Activated CD4-positive, alpha-beta T cell treated with anti-CD3 and anti-CD28 coated beads, Interleukin-2, amount 50 U/mL, for 1 hour (primary cell): ENCODE results near the gene PXDN.
"Not testable (repeated sequence)": the region's sequence is repeated elsewhere in the genome, so short reads cannot be mapped to it uniquely, and the experiment has no call there.

Source experiments
- DNase-seq: peaks from one replicate; pipeline ENCODE4 v3.0.0-alpha.2; 2020

The PXDN gene

DNA sequence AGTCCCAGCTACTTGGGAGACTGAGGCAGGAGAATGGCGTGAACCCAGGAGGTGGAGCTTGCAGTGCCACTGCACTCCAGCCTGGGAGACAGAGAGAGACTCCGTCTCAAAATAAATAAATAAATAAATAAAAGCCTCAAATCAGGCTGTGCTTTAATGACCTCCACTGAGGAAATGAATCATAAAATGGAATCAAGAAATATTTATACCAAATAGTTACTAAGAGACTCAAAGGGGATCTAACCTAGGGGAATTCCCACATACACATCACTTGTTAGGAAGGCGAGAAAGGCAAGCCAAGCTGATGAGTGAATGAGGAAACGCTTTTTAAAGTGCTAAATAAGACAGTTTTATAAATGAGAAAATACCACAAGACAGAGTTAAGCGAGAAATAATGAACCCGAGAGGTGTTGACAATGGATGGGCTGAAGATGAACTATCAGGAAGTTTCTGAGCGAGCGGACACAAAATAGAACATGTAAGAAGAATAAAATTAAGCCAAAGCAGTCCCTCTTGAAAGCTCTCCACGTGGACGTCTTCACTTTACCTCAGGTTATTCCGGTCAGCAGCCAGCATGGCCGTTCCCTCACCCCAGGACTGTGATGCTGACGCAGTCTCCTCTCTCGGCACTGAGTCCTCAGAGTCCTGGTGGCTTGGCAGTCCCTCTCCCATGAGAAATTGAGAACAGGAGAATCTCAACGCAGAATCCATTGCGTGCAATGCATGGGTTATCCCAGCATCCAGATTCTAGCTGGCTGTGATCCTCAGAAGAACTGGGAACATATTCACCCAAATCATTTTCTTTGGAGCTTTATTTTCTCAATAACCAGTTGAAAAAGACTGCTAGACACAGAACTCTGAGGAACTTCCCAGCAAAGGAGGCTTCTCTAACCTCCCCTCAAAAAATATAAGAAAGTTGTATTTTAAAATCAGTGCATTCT is 22.3 kb downstream of the PXDN start:
- DNase-seq, result no peak

DNA sequence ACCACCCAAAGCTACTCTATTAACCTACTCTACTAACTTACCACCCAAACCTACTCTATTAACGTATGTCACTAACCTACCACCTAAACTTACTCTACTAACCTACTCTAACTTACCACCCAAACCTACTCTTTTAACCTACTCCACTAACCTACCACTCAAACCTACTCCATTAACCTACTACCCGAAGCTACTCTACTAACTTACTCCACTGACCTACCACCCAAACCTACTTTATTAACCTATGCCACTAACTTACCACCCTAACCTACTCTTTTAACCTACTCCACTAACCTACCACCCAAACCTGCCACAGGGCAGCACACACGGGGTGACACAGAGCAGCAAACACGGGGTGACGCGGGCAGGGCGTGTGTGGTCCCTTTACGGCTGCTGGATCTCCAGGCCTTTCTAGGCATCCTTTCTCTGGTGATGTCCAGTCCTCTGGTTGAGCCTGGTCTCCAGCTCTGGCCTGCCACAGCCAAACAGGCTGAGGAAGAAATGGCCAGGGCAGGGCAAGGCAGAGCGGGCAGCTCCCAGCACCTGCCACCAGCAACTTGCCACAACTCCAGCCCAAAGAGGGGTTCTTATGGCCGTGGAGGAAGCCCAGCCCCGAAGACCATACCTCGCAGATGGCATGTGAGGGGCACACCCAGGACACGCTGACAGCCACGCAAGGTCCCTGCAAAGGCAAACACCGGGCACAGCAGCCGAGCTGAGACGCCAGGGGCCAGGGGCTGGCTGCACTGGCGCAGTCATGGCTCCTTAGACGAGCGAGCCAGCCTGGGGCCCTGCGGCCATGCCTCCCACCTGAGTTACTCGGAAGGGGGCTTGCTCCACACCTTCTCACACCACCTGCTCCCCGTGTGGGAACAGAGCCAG is 25.7 kb downstream of the PXDN start:
- DNase-seq, result no peak

DNA sequence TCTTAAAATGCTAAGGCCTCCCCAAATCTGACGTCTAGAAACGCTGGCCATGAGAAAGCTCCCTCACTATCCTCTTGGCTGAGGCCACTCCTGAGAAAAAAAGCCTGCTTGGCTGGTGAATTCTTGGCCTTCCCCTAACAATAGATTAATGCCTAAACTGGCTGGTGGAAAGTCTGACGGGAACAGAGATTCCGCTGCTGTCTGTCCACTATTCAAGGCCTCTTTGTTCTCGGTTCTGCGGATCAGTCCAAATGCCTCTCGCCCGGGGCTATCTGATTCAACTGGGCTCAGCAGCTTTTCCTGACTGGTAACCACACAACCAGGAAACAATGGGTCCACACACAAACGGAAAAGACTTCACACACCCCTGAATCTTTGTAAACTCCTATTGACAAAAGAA is 27.2 kb downstream of the PXDN start:
- no peak for DNase-seq

DNA sequence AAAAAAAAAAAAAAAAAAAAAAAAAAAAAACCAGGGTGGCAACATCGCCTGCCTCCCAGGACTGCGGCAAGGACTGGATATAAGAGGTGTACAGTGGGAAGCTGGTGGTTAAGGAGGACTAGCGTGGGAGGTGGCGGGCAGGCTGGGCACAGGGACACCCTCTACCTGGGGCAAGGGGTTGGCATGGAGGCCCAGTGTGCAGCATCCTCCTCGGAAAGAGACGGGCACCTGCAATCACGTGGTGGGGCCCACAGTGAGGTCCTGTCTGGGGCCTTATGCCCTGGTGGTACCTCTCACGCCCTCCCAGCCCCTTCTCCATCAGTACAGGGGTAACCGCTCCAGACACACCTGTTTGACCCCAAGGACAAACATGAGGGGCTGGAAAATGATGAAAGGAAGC is 27.9 kb downstream of the PXDN start:
- no peak for DNase-seq

DNA sequence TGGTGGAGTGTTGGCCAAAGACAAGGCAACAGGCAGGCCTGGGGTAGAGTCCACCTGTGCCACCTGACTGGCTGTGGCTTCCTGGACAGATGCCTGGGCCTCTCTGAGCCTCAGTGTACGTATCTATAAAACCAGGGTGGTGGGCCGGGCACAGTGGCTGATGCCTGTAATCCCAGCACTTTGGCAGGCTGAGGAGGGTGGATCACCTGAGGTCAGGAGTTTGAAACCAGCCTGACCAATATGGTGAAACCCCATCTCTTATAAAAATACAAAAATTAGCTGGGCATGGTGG is 28.4 kb downstream of the PXDN start:
- not testable (repeated sequence) for DNase-seq

DNA sequence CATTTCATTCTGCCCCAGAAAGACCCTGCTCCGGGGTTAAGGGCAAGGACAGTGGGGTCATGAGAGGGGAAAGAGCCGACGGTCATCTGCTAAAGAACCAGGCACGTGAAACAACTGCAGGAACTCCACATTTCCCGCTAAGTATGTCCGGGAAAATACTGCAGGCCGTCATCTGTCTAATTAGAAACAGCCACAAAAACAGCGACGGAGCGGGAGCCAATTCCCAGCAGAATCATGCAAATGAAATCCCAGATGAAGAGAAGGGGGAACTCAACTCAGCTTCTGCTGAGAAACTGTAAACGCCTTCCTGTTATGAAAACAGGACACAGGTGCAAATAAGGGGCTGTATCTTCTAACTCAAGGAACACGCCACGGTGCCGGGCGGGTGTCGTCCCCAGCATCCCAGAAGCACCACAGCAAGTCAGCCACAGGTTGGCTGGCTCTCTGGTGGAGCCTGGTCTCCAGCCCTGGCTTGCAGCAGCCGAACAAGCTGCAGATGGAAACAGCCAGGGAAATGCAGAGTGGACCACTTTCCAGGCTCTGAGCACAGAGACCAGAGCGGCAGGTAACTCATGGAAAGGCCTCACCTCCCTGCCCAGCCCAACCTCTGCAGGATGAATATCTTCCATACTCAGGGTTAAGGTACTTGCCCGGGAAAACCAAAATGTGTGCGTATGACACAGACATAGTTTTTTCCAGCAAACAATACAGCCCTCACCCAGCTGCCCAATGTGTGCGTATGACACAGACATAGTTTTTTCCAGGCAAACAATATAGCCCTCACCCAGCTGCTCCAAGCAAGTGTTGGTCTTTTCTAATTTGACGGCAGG is 28.9 kb downstream of the PXDN start:
- no peak for DNase-seq

DNA sequence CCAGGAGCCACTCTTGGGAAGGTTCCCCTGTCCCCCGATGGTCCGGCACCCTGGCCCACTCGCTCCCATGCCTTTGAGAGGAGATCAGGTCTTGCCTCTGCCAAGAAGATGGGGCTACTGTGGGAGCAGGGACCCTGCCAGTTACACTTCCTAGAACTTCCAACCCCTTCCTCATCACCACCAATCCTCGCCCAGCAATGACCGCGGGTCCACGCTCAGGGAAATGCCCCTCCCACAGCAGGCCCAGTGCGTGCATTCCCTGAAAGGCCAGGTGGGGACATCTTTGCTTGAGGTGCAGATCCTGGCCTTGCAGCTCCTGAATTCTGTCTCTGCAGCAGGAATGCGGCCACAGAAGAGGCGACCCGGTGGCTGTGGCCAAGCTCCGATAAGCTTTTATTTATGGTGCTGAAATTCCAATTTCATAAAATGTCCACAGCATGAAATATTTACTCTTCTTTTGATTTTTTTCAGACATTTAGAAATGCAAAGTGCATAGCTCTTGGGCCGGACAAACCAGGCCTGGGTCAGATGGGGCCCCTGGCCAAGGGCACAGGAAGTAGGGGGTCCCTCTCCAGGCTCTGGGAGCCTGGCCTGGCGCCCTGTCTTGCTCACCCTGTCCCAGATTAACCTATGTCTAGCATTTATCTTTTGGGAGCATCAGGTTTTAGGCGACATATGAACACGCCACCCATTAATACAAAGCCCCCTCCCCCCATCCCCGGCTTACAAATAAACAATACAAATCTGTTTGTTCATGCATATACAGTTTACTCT is 29.8 kb downstream of the PXDN start:
- no peak for DNase-seq

DNA sequence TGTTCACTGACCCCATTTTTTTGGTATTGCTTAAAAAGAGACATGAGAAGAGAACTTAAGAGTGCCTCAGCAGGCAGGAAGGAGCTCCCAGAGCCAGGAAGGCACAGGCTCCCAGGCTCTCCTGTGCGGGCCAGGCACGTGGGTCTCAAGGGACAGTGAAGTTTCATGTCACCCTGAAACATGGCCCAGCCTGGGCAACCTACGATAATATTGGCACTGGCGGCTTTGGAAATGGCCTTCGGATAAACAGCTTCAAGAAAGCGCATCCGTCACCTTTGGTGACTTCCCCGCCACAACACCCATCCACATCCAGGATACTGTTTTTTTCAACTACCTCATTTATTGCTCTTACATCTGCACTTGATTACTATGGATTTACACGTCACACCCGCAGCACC is 30.5 kb downstream of the PXDN start:
- DNase-seq, result no peak

DNA sequence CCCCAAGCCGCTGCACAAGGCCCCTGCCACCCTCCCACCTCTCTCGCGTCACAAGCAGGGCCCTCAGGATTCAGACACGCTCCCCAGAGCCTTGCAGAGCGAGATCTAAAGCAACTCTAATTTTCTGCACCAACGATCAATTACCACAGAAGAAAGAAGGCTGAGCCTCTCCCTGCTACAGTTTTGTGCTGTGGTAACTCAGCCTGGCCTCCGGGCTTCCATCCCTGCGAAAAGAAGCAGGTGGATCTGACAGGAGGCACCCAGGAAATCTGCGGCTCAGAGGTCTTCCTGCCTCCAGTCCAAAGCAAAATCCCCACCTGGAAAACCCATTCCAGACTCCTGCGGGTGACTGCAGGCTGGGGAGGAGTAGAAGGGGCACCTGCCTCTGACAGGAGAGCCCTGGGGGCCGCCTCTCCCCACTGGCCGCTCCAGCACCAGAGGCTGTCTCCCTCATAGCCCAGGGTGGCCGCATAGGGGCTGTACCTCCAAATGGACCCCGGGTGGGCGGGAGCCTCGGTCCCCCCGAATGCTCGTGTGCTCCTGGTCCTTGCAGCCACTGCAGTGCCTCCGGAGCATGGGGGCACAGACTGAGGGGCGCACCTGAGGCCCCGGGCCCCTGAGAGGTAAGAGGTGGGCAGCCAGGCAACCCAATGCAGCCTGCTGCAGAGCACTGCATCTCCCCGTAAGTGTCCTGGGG is 31.0 kb downstream of the PXDN start:
- no peak for DNase-seq

DNA sequence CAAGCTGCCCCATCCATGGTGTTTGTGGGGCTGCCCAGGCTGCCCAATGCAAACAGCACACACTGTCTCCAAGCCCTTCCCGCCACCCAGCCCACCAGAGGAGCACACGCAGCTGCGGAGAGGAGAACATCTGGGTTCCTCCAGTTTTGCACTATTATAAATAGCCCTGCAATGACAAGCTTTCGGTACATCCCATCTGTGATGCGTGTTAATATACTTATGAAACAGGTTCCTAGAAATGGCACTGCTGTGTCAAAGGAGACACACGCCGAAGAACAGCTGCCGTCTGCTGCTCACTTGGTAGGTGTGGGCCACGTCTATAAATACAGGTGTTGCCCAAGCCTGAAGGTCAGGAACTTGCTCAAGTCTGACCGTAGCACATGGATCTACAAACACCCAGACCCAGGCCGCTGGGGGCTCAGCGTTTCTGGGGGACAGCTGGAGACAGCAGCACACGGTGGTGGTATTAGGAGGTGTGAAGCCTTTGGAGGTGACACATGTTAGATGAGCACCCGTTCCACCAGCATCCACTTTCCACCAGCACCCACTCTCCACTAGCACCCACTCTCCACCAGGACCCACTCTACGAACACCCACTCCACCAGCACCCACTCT is 34.3 kb downstream of the PXDN start:
- no peak for DNase-seq

DNA sequence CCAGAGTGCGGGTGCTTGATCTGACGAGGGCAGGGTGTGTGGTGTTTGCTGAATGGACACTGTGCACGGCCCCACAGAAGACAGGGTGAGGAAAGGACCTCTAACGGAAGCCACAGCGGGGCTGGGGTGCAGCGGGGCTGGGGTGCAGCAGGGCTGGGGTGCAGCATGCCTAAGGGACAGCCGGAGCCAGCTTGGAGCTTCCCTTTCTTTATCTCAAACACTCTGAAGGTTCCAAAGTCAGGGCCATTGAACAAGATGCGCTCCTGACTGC is 35.0 kb downstream of the PXDN start:
- no peak for DNase-seq

DNA sequence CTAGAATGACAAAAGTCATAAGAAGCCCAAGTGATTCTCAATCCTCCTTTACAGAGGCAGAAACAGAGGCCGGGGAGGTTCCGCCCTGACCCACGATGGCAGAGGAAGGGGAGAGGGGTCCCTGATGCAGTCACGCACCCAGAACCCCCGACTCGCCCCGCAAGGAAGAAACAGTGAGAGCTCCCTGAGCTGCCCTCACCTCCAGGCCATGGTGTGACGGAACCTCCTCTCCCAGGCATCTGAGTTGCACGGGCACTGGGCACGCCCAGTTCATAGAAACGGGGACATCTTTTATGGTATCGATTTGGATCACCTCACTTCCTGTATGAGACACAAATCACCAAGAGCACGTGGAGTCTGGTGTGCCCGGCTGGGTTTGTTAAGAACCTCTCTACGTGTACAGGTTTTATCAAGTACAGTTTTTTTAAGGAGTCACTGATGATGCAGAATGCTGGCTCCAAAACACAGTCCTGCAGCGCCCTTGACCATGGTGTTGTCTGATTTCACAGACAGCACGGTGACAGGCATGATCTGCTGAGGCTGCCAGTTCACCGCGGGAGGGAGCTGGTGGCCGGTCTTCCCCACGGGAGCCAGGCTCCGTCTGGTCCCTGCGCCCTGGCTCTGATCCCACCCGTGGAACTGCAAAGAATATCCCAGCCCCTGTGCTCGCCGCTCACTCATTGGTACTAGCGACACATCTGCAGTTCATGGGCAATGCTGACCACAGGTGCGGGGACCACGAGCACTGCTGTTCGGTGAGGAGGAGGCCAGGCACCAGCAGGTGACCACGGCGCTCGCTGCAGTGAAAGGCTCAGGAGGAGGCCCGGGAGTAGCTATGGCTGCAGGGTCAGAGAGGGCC is 35.6 kb downstream of the PXDN start:
- no peak for DNase-seq

DNA sequence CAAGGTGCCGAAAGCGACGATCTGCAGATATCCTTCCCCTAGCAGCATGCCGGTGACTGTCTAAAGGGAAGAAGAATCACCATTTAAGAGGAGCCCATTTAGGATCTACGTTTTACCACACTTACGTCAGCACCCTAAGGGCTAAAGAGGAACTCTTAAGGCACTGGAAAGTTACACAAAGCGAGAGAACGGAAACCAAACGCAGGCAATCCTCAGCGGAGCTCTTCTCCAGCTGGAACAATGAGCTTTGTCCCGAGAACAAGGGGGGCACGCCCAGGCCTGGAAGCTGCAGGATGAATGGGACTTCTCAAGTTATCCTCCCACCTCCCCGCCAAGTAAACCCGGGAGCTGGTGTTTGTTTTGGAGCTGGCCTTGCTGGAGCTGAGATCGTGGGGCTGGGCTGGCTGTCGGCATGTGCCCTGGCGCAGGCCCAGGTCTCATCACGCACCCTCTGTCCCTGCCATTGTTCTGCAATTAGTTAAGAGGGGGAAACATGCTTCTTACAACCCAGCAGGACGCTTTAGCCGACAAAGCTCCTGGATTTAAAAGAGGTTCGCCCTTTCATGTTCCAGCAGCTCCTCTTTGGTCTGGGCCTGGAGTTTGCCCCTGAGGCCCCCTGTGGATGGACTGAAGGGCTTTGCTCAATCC is 36.4 kb downstream of the PXDN start:
- no peak for DNase-seq

DNA sequence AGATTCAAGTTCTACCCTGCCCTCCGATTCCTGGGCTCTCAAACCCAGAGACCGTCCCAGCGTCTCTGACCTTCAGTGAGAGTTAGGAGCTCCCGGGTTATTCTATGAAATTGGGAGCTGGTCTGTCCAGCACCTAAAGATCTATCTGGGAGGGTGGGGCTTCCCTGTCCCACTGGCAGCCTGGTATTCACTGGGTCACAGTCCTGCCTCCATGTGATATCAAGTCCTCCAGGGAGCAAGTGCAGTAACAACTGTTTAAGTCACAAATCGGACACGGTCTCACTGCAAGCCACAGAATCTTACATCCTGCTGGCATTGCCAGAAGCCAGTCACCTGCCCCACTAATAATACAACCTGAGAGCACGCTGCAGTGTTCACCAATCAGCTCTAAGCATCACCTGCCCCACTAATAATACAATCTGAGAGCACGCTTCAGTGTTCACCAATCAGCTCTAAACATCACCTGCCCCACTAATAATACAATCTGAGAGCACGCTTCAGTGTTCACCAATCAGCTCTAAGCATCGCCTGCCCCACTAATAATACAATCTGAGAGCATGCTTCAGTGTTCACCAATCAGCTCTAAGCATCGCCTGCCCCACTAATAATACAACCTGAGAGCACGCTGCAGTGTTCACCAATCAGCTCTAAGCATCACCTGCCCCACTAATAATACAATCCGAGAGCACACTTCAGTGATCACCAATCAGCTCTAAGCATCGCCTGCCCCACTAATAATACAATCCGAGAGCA is 38.0 kb downstream of the PXDN start:
- not testable (repeated sequence) for DNase-seq

DNA sequence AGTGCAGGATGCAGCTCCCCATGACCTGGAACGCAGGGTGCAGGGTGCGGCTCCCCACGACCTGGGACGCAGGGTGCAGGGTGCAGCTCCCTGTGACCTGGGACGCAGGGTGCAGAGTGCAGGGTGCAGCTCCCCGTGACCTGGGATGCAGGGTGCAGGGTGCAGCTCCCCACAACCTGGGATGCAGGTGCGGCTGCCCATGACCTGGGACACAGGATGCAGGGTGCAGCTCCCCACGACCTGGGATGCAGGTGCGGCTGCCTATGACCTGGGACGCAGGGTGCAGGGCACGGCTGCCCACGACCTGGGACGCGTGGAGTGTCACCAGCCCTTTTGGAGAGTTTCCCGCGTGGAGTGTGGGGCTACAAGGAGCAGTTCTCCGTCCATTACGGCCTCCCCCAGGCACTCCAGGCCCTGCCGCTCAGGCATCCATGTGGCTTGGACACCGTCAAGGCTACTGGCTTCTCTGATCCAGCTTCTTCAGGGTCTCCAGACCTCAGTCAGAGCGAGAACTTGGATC is 38.7 kb downstream of the PXDN start:
- no peak for DNase-seq

DNA sequence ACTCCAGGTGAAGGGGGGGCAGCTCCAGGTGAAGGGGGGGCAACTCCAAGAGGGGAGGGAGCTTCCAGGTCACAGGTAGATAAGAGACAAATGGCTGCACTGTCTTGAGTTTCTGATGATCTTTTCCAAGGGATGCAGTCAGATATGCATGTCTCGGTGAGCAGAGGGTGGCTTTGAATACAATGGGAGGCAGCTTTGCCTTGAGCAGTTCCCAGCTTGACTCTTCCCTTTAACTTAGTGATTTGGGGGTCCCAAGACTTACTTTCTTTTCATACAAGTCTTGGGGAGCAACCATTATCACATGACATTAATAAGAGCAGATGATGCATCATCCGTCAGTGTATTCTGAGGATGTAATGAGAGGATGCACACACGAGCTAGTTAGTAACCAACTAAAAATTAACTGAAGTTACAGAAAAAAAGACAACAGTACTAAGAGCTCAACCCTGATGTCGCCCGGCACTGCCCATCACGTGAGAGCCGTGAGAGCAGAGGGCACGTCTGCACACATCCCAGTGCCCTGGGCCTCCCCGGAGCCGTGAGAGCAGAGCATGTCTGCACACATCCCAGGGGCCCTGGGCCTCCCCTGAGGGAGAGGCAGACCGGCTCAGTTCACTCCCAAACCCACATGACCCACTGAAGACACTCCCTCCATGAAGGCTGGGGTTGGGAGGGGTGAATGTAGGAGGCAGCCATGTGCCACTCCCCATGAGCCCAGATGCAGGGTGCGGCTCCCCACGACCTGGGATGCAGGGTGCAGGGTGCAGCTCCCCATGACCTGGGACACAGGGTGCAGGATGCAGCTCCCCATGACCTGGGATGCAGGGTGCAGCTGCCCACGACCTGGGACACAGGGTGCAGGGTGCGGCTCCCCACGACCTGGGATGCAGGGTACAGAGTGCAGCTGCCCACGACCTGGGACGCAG is 39.4 kb downstream of the PXDN start:
- no peak for DNase-seq

DNA sequence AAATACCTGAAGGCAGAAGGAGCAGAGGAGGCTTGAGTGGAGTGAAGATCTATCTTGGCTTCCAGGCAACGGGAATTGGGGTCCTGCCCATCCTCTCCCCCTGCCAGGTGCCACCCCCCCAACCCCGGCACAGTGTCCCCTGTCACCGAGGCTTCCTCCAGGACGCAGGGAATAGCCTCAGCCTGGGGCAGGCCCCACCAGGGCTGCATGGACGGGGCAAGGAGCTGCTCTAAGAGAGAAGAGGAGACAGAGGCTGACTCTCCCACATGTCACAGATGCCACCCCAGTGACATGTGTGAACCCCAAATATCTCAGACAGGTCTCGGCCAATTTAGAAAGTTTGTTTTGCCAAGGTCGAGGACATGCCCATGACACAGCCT is 42.1 kb downstream of the PXDN start:
- no peak for DNase-seq
